CD4-positive, alpha-beta T cell (primary cell): ENCODE measurements around the gene SPRED2. TPM values are rescaled to one million over a fixed set of nuclear protein-coding genes. Genes with fewer than 3 reads are reported as not detected.

Experiments
- ATAC-seq: fragments of 200-7000 bp; cut with Tn5 transposase; one replicate; pipeline ENCODE4 v1.10.0; 2022; ENCODE audit warnings: mild to moderate bottlenecking; ENCODE audit not compliant: poor library complexity
- CTCF ChIA-PET: fragments of 350-600 bp; sonication (Branson Sonifier 250); formaldehyde crosslinking; loops from one replicate; lab custom pipeline; 2021; ENCODE audit warnings: antibody characterized with exemption, inconsistent platforms; lab: Charles Lee
- POLR2A ChIA-PET: fragments of 350-600 bp; sonication (Branson Sonifier 250); formaldehyde crosslinking; loops from one replicate; lab custom pipeline; 2021; ENCODE audit warnings: antibody characterized with exemption, inconsistent platforms; lab: Charles Lee
- DNase-seq, 14 experiments: peaks; one replicate each; pipeline ENCODE4 v3.0.0-alpha.2; 2013 to 2020; ENCODE audit warnings: mixed read lengths in 2 of 14
- H3K27ac ChIP-seq, 2 donors: one replicate each; pipeline versions ENCODE4 v1.5.1 to v1.7.0; 2013; ENCODE audit warnings: low read length in 2 of 2, low read depth in 1 of 2, mild to moderate bottlenecking in 1 of 2
- H3K27me3 ChIP-seq, 2 experiments: 1 replicate in 1 of 2; 2 replicates in 1 of 2; pipeline versions ENCODE4 v1.6.1 to v1.7.0; 2013; ENCODE audit warnings: low read length in 2 of 2, control low read depth in 1 of 2, mild to moderate bottlenecking in 1 of 2, moderate library complexity in 1 of 2; ENCODE audit not compliant: insufficient read depth in 2 of 2, control insufficient read depth in 1 of 2
- H3K36me3 ChIP-seq: one replicate; pipeline ENCODE4 v1.6.1; 2013; ENCODE audit warnings: low read length, control low read depth; ENCODE audit not compliant: insufficient read depth
- H3K4me1 ChIP-seq: one replicate; pipeline ENCODE4 v1.6.1; 2013; ENCODE audit warnings: low read length, control low read depth; ENCODE audit not compliant: insufficient read depth
- H3K4me3 ChIP-seq: one replicate; pipeline ENCODE4 v1.5.1; 2013; ENCODE audit warnings: mild to moderate bottlenecking, low read length, moderate library complexity
- H3K9me3 ChIP-seq, 2 experiments: 1 replicate in 1 of 2; 2 replicates in 1 of 2; pipeline versions ENCODE4 v1.6.1 to v1.7.0; 2013; ENCODE audit warnings: low read length in 2 of 2, mild to moderate bottlenecking in 2 of 2, control low read depth in 1 of 2, moderate library complexity in 1 of 2; ENCODE audit not compliant: control insufficient read depth in 1 of 2, insufficient read depth in 1 of 2
- H3K27ac Mint-ChIP-seq: one replicate; pipeline ENCODE4 v1.8.0; 2020; ENCODE audit warnings: mixed read lengths
- H3K27me3 Mint-ChIP-seq: one replicate; pipeline ENCODE4 v1.8.0; 2021; ENCODE audit warnings: mixed read lengths
- H3K36me3 Mint-ChIP-seq: one replicate; pipeline ENCODE4 v1.8.0; 2021; ENCODE audit warnings: low read depth, mixed read lengths
- H3K4me1 Mint-ChIP-seq: one replicate; pipeline ENCODE4 v1.8.0; 2021; ENCODE audit warnings: low read depth, mixed read lengths
- H3K4me3 Mint-ChIP-seq: one replicate; pipeline ENCODE4 v1.8.0; 2020; ENCODE audit warnings: mild to moderate bottlenecking, mixed read lengths
- H3K9me3 Mint-ChIP-seq: one replicate; pipeline ENCODE4 v1.8.0; 2020; ENCODE audit warnings: mixed read lengths
- intact Hi-C, 2 experiments: fragments of 100-400 bp; cut with DNase I in 1 of 2; cut with micrococcal nuclease in 1 of 2; formaldehyde crosslinking; loops; one replicate each; pipeline versions ENCODE4 v1.15.1 to v1.9.0; 2023 to 2025; cut with DNase I, micrococcal nuclease
- total RNA-seq, 174 experiments: library from RNA in 2 of 174; stranded (reverse) in 2 of 174; gene quantifications; one replicate each; pipeline ENCODE4 v1.2.3 and lab custom pipeline; 2021 to 2026
- TF ChIP-seq, protein P1 (sequence below): fragments of 200-600 bp; IDR thresholded peaks from one replicate; pipeline ENCODE4 v1.8.0; 2022; ENCODE audit warnings: antibody characterized with exemption, mild to moderate bottlenecking

SPRED2 gene
- total RNA-seq, 2 experiments from 2014 or later, result 2.5 to 2.8 TPM

DNA sequence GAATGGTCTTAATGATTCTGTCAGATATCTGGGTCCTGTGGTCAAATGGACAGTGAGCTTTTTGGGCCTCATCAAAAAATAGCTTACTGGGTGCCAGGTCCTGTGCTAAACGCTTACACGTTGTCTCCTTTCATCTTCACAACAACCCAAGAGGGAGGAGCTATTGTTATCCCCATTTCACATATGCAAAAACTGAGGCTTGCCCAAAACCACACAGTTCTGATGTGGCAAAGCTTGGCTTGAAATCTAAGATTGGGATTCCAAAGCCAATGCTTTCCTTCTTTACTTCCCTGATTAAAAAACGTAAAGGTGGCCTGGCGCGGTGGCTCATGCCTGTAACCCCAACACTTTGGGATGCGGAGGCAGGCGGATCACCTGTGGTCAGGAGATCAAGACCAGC, 135.4 kb downstream of the SPRED2 start:
- POLR2A ChIA-PET, result no interaction called here
- no peaks in the 10 kb centered on the region for H3K36me3 Mint-ChIP-seq
- CTCF ChIA-PET, result interaction anchor here (1.1 kb wide), 1 partner anchor 9 kb away, joined by 3 read pairs; no protein-coding TSS in a partner anchor

DNA sequence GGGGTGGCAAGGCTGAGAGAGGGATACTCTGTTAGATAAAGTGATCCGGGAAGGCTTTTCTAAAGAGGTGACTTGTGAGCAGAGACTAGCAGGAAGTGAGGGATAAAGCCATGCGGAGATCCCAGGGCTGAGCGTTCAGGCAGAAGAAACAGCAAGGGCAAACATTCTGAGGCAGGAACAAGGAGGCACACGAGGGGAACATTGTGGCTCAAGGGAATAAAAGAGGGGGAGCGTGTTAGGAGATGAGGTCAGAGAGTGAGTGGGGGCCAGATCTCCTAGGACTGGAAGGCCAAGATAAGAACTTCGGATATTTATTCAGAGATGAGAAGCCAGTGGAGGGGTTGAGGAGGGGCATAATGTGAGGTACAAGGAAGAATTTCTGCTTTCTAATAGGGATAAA, 137.7 kb downstream of the SPRED2 start:
- no peaks in the 10 kb centered on the region for H3K9me3 ChIP-seq
- ChIA-PET CTCF (no interaction called here), POLR2A (no interaction called here)
- Mint-ChIP-seq H3K36me3 (no peaks in the 10 kb centered on the region), H3K4me1 (peaks cover 7% of the 10 kb centered on the region), H3K27me3 (no peaks in the 10 kb centered on the region), H3K4me3 (no peak overlapping the region), H3K9me3 (no peaks in the 10 kb centered on the region), H3K27ac (no peak overlapping the region)
- H3K27me3 ChIP-seq, result no peaks in the 10 kb centered on the region
- H3K4me1 ChIP-seq, result no peaks in the 10 kb centered on the region
- no peak overlapping the region for H3K4me3 ChIP-seq
- no peaks in the 10 kb centered on the region for H3K36me3 ChIP-seq
- intact Hi-C loops, result no loop called here
- TF ChIP-seq, protein P1, sequence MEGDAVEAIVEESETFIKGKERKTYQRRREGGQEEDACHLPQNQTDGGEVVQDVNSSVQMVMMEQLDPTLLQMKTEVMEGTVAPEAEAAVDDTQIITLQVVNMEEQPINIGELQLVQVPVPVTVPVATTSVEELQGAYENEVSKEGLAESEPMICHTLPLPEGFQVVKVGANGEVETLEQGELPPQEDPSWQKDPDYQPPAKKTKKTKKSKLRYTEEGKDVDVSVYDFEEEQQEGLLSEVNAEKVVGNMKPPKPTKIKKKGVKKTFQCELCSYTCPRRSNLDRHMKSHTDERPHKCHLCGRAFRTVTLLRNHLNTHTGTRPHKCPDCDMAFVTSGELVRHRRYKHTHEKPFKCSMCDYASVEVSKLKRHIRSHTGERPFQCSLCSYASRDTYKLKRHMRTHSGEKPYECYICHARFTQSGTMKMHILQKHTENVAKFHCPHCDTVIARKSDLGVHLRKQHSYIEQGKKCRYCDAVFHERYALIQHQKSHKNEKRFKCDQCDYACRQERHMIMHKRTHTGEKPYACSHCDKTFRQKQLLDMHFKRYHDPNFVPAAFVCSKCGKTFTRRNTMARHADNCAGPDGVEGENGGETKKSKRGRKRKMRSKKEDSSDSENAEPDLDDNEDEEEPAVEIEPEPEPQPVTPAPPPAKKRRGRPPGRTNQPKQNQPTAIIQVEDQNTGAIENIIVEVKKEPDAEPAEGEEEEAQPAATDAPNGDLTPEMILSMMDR, result no peak
- ATAC-seq (no peak), DNase-seq (no peak)
- no peak overlapping the region for H3K27ac ChIP-seq

More for the DNA sequence above, 135.4 kb downstream of the SPRED2 start:
- Histone ChIP-seq H3K4me1 (peaks cover 21% of the 10 kb centered on the region), H3K9me3 (no peaks in the 10 kb centered on the region), H3K36me3 (no peaks in the 10 kb centered on the region), H3K27me3 (no peaks in the 10 kb centered on the region), H3K4me3 (no peak overlapping the region), H3K27ac (no peak overlapping the region)
- Mint-ChIP-seq H3K4me3 (no peak overlapping the region), H3K27ac (no peak overlapping the region), H3K27me3 (no peaks in the 10 kb centered on the region), H3K4me1 (peaks cover 30% of the 10 kb centered on the region), H3K9me3 (no peaks in the 10 kb centered on the region)
- ATAC-seq, result no peak
- DNase-seq, result no peak
- intact Hi-C loops, result no loop called here
- TF ChIP-seq, protein P1, result no peak

DNA sequence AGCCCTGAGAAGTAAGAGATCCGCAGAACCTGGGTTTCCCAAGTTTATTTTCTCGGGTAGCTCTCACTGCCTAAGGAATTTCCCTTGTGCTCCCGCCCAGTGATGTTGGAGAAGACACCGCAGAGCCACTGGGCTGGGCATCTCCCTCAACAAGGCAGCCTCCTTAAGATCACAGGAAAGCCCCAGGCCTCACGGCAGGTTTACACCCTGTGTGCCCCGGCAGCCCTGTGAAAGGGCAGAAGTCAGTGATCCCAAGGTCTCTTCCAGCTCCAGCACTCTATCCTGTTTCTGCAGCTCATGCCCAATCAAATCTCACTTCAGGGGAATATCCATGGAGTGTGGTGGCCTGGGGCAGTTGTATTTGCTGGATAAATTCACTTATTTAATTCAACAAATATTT, 138.3 kb downstream of the SPRED2 start:
- Mint-ChIP-seq H3K9me3 (no peaks in the 10 kb centered on the region), H3K36me3 (no peaks in the 10 kb centered on the region), H3K4me1 (peaks cover 6% of the 10 kb centered on the region), H3K27me3 (no peaks in the 10 kb centered on the region), H3K4me3 (no peak overlapping the region), H3K27ac (no peak overlapping the region)
- intact Hi-C loops, result no loop called here
- H3K27me3 ChIP-seq, result no peaks in the 10 kb centered on the region
- H3K27ac ChIP-seq, result no peak overlapping the region
- H3K4me1 ChIP-seq, result no peaks in the 10 kb centered on the region
- ATAC-seq (no peak), DNase-seq (no peak)
- ChIA-PET CTCF (no interaction called here), POLR2A (no interaction called here)
- TF ChIP-seq, protein P1, result no peak
- no peaks in the 10 kb centered on the region for H3K9me3 ChIP-seq
- H3K36me3 ChIP-seq, result no peaks in the 10 kb centered on the region
- no peak overlapping the region for H3K4me3 ChIP-seq
